Spleen (tissue), 11 donors: ENCODE data around the gene CAMK1D. TPM values are rescaled to one million over a fixed set of nuclear protein-coding genes. Genes with fewer than 3 reads are reported as not detected.

ENCODE experiments used
- DNase-seq: peaks from one replicate; pipeline ENCODE4 v3.0.0-alpha.2; 2020
- H3K27ac ChIP-seq, 8 donors: fragments of 200-600 bp; sonication (generic) in 7 of 8; 1 replicate in 4 of 8; 2 replicates in 4 of 8; pipeline versions ENCODE4 v1.5.0 to v1.8.0; 2016 to 2021; ENCODE audit warnings: inconsistent platforms in 4 of 8, mild to moderate bottlenecking in 4 of 8, moderate library complexity in 1 of 8
- H3K27me3 ChIP-seq, 7 donors: fragments of 200-600 bp; sonication (generic) in 6 of 7; replicated peaks in 1 of 7; 1 replicate in 4 of 7; 2 replicates in 3 of 7; pipeline versions ENCODE4 v1.5.0 to v1.8.0; 2016 to 2021; ENCODE audit warnings: inconsistent platforms in 3 of 7, mild to moderate bottlenecking in 1 of 7
- H3K36me3 ChIP-seq, 6 donors: fragments of 200-600 bp; sonication (generic) in 5 of 6; 1 replicate in 4 of 6; 2 replicates in 2 of 6; pipeline versions ENCODE4 v1.5.0 to v1.8.0; 2016 to 2021; ENCODE audit warnings: inconsistent platforms in 2 of 6
- H3K4me1 ChIP-seq, 6 donors: fragments of 200-600 bp; sonication (generic) in 5 of 6; 1 replicate in 3 of 6; 2 replicates in 3 of 6; pipeline versions ENCODE4 v1.5.0 to v1.8.0; 2016 to 2021; ENCODE audit warnings: inconsistent platforms in 3 of 6
- H3K4me3 ChIP-seq, 8 donors: fragments of 200-600 bp; sonication (generic) in 7 of 8; 1 replicate in 4 of 8; 2 replicates in 4 of 8; pipeline versions ENCODE4 v1.5.0 to v1.8.0; 2016 to 2021; ENCODE audit warnings: inconsistent platforms in 4 of 8, mild to moderate bottlenecking in 4 of 8, moderate library complexity in 2 of 8
- H3K9me3 ChIP-seq, 8 donors: fragments of 200-600 bp; sonication (generic) in 7 of 8; 1 replicate in 4 of 8; 2 replicates in 4 of 8; pipeline versions ENCODE4 v1.5.0 to v1.8.0; 2016 to 2021; ENCODE audit warnings: inconsistent platforms in 4 of 8
- CTCF ChIP-seq, 11 experiments: fragments of 200-600 bp in 7 of 11; fragments of 450-650 bp in 4 of 11; sonication (generic) in 4 of 11; IDR thresholded peaks in 8 of 11; conservative IDR thresholded peaks in 3 of 11; 1 replicate in 7 of 11; 2 replicates in 4 of 11; pipeline versions ENCODE4 v1.4.0 to v1.8.0; 2016 to 2021; ENCODE audit warnings: antibody characterized with exemption in 11 of 11, inconsistent platforms in 4 of 11, mild to moderate bottlenecking in 1 of 11
- POLR2A ChIP-seq, 3 donors: fragments of 450-650 bp; IDR thresholded peaks; one replicate each; pipeline ENCODE4 v1.5.1; 2017; ENCODE audit warnings: antibody characterized with exemption in 3 of 3, mild to moderate bottlenecking in 1 of 3
- POLR2AphosphoS5 ChIP-seq, 3 donors: sonication (generic); formaldehyde crosslinking; IDR thresholded peaks; one replicate each; pipeline ENCODE4 v1.5.1; 2017; ENCODE audit warnings: antibody characterized with exemption in 3 of 3
- WGBS, 5 donors: extraction: QIAGEN DNeasy Blood & Tissue Kit in 3 of 5; methylation state at CpG; one replicate each; pipeline versions ENCODE4 v1.1.5 to v1.1.7; 2013 to 2018; 5-methylcytosine and 5-hydroxymethylcytosine counted together
- intact Hi-C: fragments of 100-400 bp; cut with DNase I; formaldehyde crosslinking; loops from one replicate; pipeline ENCODE4 v1.15.0; 2023; ENCODE audit warnings: low total_unique reads
- polyA plus RNA-seq, 3 donors: library from polyadenylated mRNA; stranded (reverse); fragments of 200-250 nt; gene quantifications; one replicate each; pipeline ENCODE4 v1.2.1, GENCODE V29; 2013
- total RNA-seq, 7 donors: library from RNA; depleted of rRNA in 3 of 7; stranded (reverse); fragments of >200 nt in 3 of 7; fragmentation: NEBNext Ultra II Directional in 4 of 7; extraction: Animal tissue kit (Norgen Biotek cat#: 25700) in 4 of 7; gene quantifications; one replicate each; pipeline versions ENCODE4 v1.1.0 to v1.2.1, GENCODE V29; 2016 to 2021
- donor health status: healthy with polysubstance abuse.
- donor health status: DM: no; HTN: no; CAD: no; lungs with moderate emphysema.
- donor health status: DM: no; HTN: no; CAD: no.
- donor health status: Bipolar disorder and iron deficiency.
- donor health status: healthy.
- donor health status: DM: no; HTN: no; CAD: no.
- donor health status: DM: yes; HTN: yes; CAD: no.

Gene CAMK1D
- total and polyA plus RNA-seq, 10 donors = 6.8 to 34.5 (median 20.0) TPM

- 85 to 94% (median 92%) methylated on average over 11 of the region's 11 CpGs for WGBS, 5 donors
Measured at GRCh38 chr10:12400266-12400931, 51.1 kb downstream of the CAMK1D start.

GRCh38 chr10:12401466-12401865, 52.1 kb downstream of the CAMK1D start:
- Histone ChIP-seq H3K4me1 (peaks cover 0 to 4% (median 0%) of the 10 kb centered on the region in 6 donors), H3K4me3 (no peak overlapping the region), H3K36me3 (peaks cover 0 to 18% (median 0%) of the 10 kb centered on the region in 6 donors), H3K9me3 (no peaks in the 10 kb centered on the region), H3K27me3 (no peaks in the 10 kb centered on the region), H3K27ac (no peak overlapping the region)
- peak; percentile 34 for DNase-seq
- TF ChIP-seq POLR2A (IDR thresholded peaks at IDR 0.05) (no peak), CTCF (IDR thresholded peaks at IDR 0.05 in 8 of 11, conservative IDR thresholded peaks at IDR 0.05 in 3 of 11) (no peak), POLR2AphosphoS5 (IDR thresholded peaks at IDR 0.05) (no peak)
- intact Hi-C loops = no loop called here
- WGBS, 5 donors = 91 to 100% (median 97%) methylated on average over 2 of the region's 2 CpGs

More at GRCh38 chr10:12400266-12400931, 51.1 kb downstream of the CAMK1D start:
- intact Hi-C loops = no loop called here
- DNase-seq = peak; percentile 29
- H3K27me3 ChIP-seq = no peaks in the 10 kb centered on the region
- TF ChIP-seq POLR2A (IDR thresholded peaks at IDR 0.05) (no peak), POLR2AphosphoS5 (IDR thresholded peaks at IDR 0.05) (no peak), CTCF (IDR thresholded peaks at IDR 0.05 in 8 of 11, conservative IDR thresholded peaks at IDR 0.05 in 3 of 11) (no peak)
- H3K4me1 ChIP-seq = peaks cover 0 to 4% (median 0%) of the 10 kb centered on the region in 6 donors
- no peak overlapping the region for H3K4me3 ChIP-seq
- no peak overlapping the region for H3K27ac ChIP-seq
- H3K36me3 ChIP-seq = peaks cover 0 to 8% (median 0%) of the 10 kb centered on the region in 6 donors
- H3K9me3 ChIP-seq = no peaks in the 10 kb centered on the region

DNA sequence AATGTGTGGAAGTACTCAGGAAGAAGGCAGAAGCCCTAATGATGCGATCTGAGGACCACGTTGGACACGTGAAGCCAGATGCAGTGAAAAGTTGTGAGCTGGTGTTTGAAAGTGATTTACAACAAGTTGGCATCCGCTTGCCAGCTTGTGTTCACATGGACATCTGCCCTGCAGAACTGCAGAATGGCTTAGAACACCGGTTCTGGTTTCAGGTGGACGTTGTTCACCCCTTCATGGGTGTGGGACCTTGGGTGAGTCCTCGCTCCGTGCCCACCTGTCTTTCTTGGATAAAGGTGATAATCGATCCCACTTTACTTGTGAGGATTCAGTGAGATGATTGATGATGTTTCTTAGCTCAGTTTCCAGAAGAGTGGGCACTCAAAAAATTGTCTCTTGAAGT, 53.8 kb downstream of the CAMK1D start:
- H3K27ac ChIP-seq = no peak overlapping the region
- peaks cover 0 to 4% (median 0%) of the 10 kb centered on the region in 6 donors for H3K4me1 ChIP-seq
- TF ChIP-seq POLR2AphosphoS5 (IDR thresholded peaks at IDR 0.05) (no peak), POLR2A (IDR thresholded peaks at IDR 0.05) (no peak), CTCF (IDR thresholded peaks at IDR 0.05 in 8 of 11, conservative IDR thresholded peaks at IDR 0.05 in 3 of 11) (no peak)
- no peaks in the 10 kb centered on the region for H3K27me3 ChIP-seq
- H3K9me3 ChIP-seq = no peaks in the 10 kb centered on the region
- H3K36me3 ChIP-seq = peaks cover 0 to 18% (median 0%) of the 10 kb centered on the region in 6 donors
- WGBS, 5 donors = 90 to 95% (median 92%) methylated on average over 9 of the region's 9 CpGs
- no peak overlapping the region for H3K4me3 ChIP-seq
- peak; percentile 32 for DNase-seq
- intact Hi-C loops = no loop called here
